K562 (cell line): Measurements from ENCODE around the gene EIF2S3B. TPM values are rescaled to one million over a fixed set of nuclear protein-coding genes. Genes with fewer than 3 reads are reported as not detected.

Experiments used
- ATAC-seq: fragments of 200-7000 bp; cut with Tn5 transposase; 3 replicates; pipeline ENCODE4 v1.9.1; 2020; ENCODE audit warnings: moderate library complexity
- BruUV-seq: library from RNA; stranded (reverse); fragments of 400-500 nt; replicated peaks from 2 replicates; lab custom pipeline; 2021; lab: Mats Ljungman, UMichigan
- CTCF ChIA-PET: fragments of 300-600 bp; formaldehyde crosslinking; extraction: SDS; loops from one replicate; lab custom pipeline; 2021; ENCODE audit warnings: low intra/inter-chr PET ratio; lab: Yijun Ruan, JAX
- POLR2A ChIA-PET: fragments of 300-600, 350-650 bp; sonication (Branson Sonifier 250); formaldehyde crosslinking; extraction: SDS; loops from one replicate; lab custom pipeline; 2021; ENCODE audit warnings: antibody characterized with exemption, inconsistent platforms; lab: Yijun Ruan, JAX
- DNase-seq, 4 experiments: peaks; one replicate each; pipeline versions ENCODE4 v3.0.0 to v3.0.0-alpha.2; 2011 to 2018; ENCODE audit warnings: low spot score in 3 of 4, mixed read lengths in 3 of 4; ENCODE audit errors: extremely low read depth in 1 of 4
- FAIRE-seq: peaks from 2 replicates; lab custom pipeline; 2011; peaks lifted over from hg19 to GRCh38; lab: Jason Lieb, UNC
- H2AFZ ChIP-seq: 2 replicates; pipeline ENCODE4 v1.6.0; 2011; ENCODE audit warnings: low read depth, low read length, control low read depth, inconsistent platforms
- H3K27ac ChIP-seq: fragments of 200-600 bp; 3 replicates; pipeline ENCODE4 v1.8.0; 2011; ENCODE audit warnings: low read depth, mild to moderate bottlenecking, control low read depth, inconsistent platforms, low read length, moderate library complexity, mixed read lengths; ENCODE audit errors: extremely low read depth
- H3K27me3 ChIP-seq, 2 experiments: fragments of 300-600 bp in 1 of 2; 2 replicates in 1 of 2; 3 replicates in 1 of 2; pipeline versions ENCODE4 v1.6.0 to v1.8.0; 2011; ENCODE audit warnings: inconsistent platforms in 2 of 2, low read length in 2 of 2, mild to moderate bottlenecking in 1 of 2, mixed read lengths in 1 of 2, moderate library complexity in 1 of 2; ENCODE audit not compliant: control insufficient read depth in 2 of 2, insufficient read depth in 2 of 2
- H3K36me3 ChIP-seq: fragments of 300-600 bp; 3 replicates; pipeline ENCODE4 v1.8.0; 2011; ENCODE audit warnings: mild to moderate bottlenecking, low read length, inconsistent platforms; ENCODE audit not compliant: control insufficient read depth, insufficient read depth
- H3K4me1 ChIP-seq, 2 experiments: fragments of 200-600 bp in 1 of 2; replicated peaks in 1 of 2; 2 replicates in 1 of 2; 3 replicates in 1 of 2; pipeline versions ENCODE4 v1.5.1 to v1.8.0; 2011; ENCODE audit warnings: inconsistent platforms in 2 of 2, low read length in 2 of 2, mild to moderate bottlenecking in 1 of 2, mixed read lengths in 1 of 2, moderate library complexity in 1 of 2; ENCODE audit not compliant: control insufficient read depth in 2 of 2, insufficient read depth in 2 of 2
- H3K4me2 ChIP-seq: 2 replicates; pipeline ENCODE4 v1.6.1; 2011; ENCODE audit warnings: low read length, control low read depth, inconsistent platforms, mixed read lengths; ENCODE audit not compliant: insufficient read depth
- H3K4me3 ChIP-seq: fragments of 200-600 bp; sonication (generic), shearing (Covaris generic); 2 replicates; pipeline ENCODE4 v1.5.1; 2016; ENCODE audit warnings: control low read depth, inconsistent platforms
- H3K79me2 ChIP-seq: fragments of 200-600 bp; 3 replicates; pipeline ENCODE4 v1.8.0; 2011; ENCODE audit warnings: low read length, inconsistent platforms; ENCODE audit not compliant: control insufficient read depth, insufficient read depth
- H3K9ac ChIP-seq, 2 experiments: 2 replicates each; pipeline versions ENCODE4 v1.6.0 to v1.6.1; 2011; ENCODE audit warnings: low read depth in 2 of 2, low read length in 2 of 2, control low read depth in 1 of 2, inconsistent platforms in 1 of 2, mild to moderate bottlenecking in 1 of 2, mixed read lengths in 1 of 2; ENCODE audit not compliant: insufficient read depth in 1 of 2
- H3K9me1 ChIP-seq: one replicate; pipeline ENCODE4 v1.6.0; 2011; ENCODE audit warnings: inconsistent platforms, mild to moderate bottlenecking, low read length, moderate library complexity; ENCODE audit not compliant: control insufficient read depth, insufficient read depth
- H3K9me3 ChIP-seq: replicated peaks from 2 replicates; pipeline ENCODE4 v1.5.1; 2011; ENCODE audit warnings: low read depth, low read length, inconsistent platforms; ENCODE audit not compliant: control insufficient read depth, insufficient read depth
- H4K20me1 ChIP-seq: replicated peaks from 2 replicates; pipeline ENCODE4 v1.6.1; 2011; ENCODE audit warnings: low read length, inconsistent platforms, mixed read lengths; ENCODE audit not compliant: control insufficient read depth, insufficient read depth
- NR2C1 ChIP-seq, 2 experiments: fragments of 450-650 bp; IDR thresholded peaks; 2 replicates each; pipeline ENCODE4 v1.6.1; 2017; ENCODE audit warnings: mild to moderate bottlenecking in 2 of 2, antibody characterized with exemption in 1 of 2, inconsistent platforms in 1 of 2, missing compliant biosample characterization in 1 of 2, missing genetic modification characterization in 1 of 2
- WGBS: fragments of 100-300 bp; shearing (Covaris generic); methylation state at CpG from one replicate; pipeline ENCODE4 v1.1.6; 2016; ENCODE audit warnings: low coverage, mixed read lengths; ENCODE audit not compliant: insufficient coverage; ENCODE audit errors: missing lambda C conversion rate; 5-methylcytosine and 5-hydroxymethylcytosine counted together
- in situ Hi-C: fragments of 300-500 bp; cut with MboI; formaldehyde crosslinking; loops from 4 replicates; pipeline ENCODE4 v1.15.0; 2018; ENCODE audit warnings: inconsistent platforms, mixed read lengths
- intact Hi-C: fragments of 100-400 bp; cut with micrococcal nuclease; formaldehyde crosslinking; loops from 2 replicates; pipeline ENCODE4 v1.14.2; 2022
- polyA plus RNA-seq, 8 experiments: library from polyadenylated mRNA; depleted of rRNA in 4 of 8; stranded (reverse) in 5 of 8; unstranded in 3 of 8; fragments of >200 nt; fragmentation: Nextera tagmentation in 2 of 8; fragmentation: Illumina TruSeq in 1 of 8; extraction: Ambion mirVana in 2 of 8; extraction: Trizol in 1 of 8; gene quantifications; 2 replicates each; pipeline versions ENCODE4 v1.2.1 to v1.2.3, GENCODE V29; 2011 to 2014; ENCODE audit warnings: inconsistent platforms in 1 of 8, missing spikeins in 1 of 8
- total RNA-seq, 7 experiments: library from RNA; depleted of rRNA in 6 of 7; stranded (reverse); fragments of >200 nt in 6 of 7; fragmentation: Illumina TruSeq in 2 of 7; extraction: Trizol in 2 of 7; gene quantifications; 2 replicates each; pipeline versions ENCODE4 v1.2.1 to v1.2.3, GENCODE V29; 2011 to 2021; ENCODE audit warnings: low replicate concordance in 1 of 7
- TF ChIP-seq, protein P1 (sequence below), 2 experiments: fragments of 200-800 bp in 1 of 2; sonication (Bioruptor generic) in 1 of 2; sonication (generic) in 1 of 2; formaldehyde crosslinking in 1 of 2; IDR thresholded peaks in 1 of 2; conservative IDR thresholded peaks in 1 of 2; 2 replicates each; pipeline versions ENCODE4 v1.5.0 to v1.6.1; 2016 to 2020; ENCODE audit warnings: missing compliant biosample characterization in 1 of 2, missing genetic modification characterization in 1 of 2, missing genetic modification reagents in 1 of 2
- TF ChIP-seq, protein P2 (sequence below): fragments of 450-650 bp; IDR thresholded peaks from 2 replicates; pipeline ENCODE4 v1.7.0; 2016; ENCODE audit warnings: borderline replicate concordance

EIF2S3B gene
- total and polyA plus RNA-seq, 9 of the 15 experiments (the other 6 are each of a cell fraction or from before 2014, with no cell fraction given), result 0.45 to 5.1 (median 2.0) TPM

DNA sequence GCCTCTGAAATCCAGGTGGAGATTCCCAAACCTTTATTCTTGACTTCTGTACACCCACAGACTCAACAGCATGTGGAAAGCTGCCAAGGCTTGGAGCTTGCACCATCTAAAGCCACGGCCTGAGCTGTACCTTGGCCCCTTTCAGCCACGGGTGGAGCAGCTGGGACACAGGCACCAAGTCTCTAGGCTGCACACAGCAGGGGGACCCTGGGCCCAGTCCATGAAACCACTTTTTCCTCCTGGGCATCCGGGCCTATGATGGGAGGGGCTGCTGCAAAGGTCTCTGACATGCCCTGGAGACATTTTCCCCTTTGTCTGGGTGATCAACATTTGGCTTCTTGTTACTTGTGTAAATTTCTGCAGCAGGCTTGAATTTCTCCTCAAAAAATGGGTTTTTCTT, 32.0 kb downstream of the EIF2S3B start (continued):
- TF ChIP-seq, protein P1, sequence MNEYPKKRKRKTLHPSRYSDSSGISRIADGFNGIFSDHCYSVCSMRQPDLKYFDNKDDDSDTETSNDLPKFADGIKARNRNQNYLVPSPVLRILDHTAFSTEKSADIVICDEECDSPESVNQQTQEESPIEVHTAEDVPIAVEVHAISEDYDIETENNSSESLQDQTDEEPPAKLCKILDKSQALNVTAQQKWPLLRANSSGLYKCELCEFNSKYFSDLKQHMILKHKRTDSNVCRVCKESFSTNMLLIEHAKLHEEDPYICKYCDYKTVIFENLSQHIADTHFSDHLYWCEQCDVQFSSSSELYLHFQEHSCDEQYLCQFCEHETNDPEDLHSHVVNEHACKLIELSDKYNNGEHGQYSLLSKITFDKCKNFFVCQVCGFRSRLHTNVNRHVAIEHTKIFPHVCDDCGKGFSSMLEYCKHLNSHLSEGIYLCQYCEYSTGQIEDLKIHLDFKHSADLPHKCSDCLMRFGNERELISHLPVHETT (CRISPR knock-in tag; conservative IDR thresholded peaks at IDR 0.05 in 1 of 2, IDR thresholded peaks at IDR 0.05 in 1 of 2), result no peak
- TF ChIP-seq NR2C1 (IDR thresholded peaks at IDR 0.05), result no peak
- no peak for TF ChIP-seq NR2C1 (tag; IDR thresholded peaks at IDR 0.05)

DNA sequence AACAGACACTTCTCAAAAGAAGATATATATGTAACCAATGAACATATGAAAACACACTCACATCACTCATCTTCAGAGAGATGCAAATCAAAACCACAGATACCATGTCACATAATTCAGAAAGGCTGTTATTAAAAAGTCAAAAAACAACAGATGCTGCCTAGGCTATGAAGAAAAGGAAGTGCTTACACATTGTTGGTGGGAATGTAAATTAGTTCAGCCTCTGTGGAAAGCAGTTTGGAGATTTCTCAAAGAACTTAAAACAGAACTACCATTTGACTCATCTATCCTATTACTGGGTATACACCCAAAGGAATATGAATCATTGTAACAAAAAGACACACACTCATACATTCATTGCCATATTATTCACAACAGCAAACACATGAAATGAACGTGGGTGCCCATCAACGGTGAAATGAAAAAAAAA, 35.1 kb downstream of the EIF2S3B start:
- Histone ChIP-seq H4K20me1 (no peaks in the 10 kb centered on the region), H3K36me3 (no peaks in the 10 kb centered on the region), H3K4me1 (no peaks in the 10 kb centered on the region), H3K27me3 (no peaks in the 10 kb centered on the region), H3K79me2 (no peaks in the 10 kb centered on the region), H3K9me1 (no peaks in the 10 kb centered on the region), H3K4me3 (no peak overlapping the region), H3K9me3 (no peaks in the 10 kb centered on the region), H3K9ac (no peak overlapping the region), H3K4me2 (no peak overlapping the region), H2AFZ (no peak overlapping the region), H3K27ac (no peak overlapping the region)
- intact Hi-C loops (no loop called here), in situ Hi-C loops (loop anchor here (10.0 kb wide), 1 partner anchor 216 kb away; no protein-coding TSS in a partner anchor)
- TF ChIP-seq, protein P2, sequence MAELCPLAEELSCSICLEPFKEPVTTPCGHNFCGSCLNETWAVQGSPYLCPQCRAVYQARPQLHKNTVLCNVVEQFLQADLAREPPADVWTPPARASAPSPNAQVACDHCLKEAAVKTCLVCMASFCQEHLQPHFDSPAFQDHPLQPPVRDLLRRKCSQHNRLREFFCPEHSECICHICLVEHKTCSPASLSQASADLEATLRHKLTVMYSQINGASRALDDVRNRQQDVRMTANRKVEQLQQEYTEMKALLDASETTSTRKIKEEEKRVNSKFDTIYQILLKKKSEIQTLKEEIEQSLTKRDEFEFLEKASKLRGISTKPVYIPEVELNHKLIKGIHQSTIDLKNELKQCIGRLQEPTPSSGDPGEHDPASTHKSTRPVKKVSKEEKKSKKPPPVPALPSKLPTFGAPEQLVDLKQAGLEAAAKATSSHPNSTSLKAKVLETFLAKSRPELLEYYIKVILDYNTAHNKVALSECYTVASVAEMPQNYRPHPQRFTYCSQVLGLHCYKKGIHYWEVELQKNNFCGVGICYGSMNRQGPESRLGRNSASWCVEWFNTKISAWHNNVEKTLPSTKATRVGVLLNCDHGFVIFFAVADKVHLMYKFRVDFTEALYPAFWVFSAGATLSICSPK, result no peak
- POLR2A ChIA-PET, result no interaction called here
- 7% methylated on average over 2 of the region's 2 CpGs for WGBS
- FAIRE-seq, result no peak
- CTCF ChIA-PET, result no interaction called here
- ATAC-seq, result no peak
- no TSS peak for BruUV-seq
- no peak for DNase-seq
